NCI-H2196 treated with DMSO at 0.1 percent for 48 hours (cell line): ENCODE data around the gene FOXC2.

Source experiments
- DNase-seq: peaks from one replicate; lab custom pipeline; 2025; ENCODE audit not compliant: unreplicated experiment; lab: John Stamatoyannopoulos, UW

Gene FOXC2

GRCh38 chr16:86571530-86571915, 4.9 kb downstream of the FOXC2 start:
- DNase-seq = no peak

DNA sequence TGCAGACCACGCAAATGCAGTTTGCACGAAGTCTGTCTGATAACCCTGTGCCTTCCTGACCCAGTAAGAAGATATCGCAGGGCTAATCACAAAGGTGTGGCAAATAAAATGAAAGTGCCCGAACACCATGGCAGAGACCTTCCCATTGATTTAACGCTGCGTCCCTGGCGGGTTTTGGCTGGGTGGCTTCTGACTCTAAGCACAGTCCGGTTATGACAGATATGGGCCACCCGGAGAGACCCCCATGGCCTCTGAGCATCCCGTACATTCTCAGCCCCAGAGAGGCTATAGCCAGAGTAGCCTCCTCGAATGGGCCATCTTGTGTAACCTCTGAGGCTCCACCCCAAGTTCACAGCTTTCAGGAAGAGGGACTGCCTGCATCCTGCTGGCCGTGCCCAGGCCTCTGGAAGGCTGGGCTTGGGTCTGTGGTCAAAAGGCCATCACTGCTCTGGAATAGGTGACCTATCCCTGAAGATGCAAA, 5.5 kb downstream of the FOXC2 start:
- DNase-seq = no peak

GRCh38 chr16:86572606-86573005, 6.0 kb downstream of the FOXC2 start:
- no peak for DNase-seq

GRCh38 chr16:86573215-86573614, 6.6 kb downstream of the FOXC2 start:
- no peak for DNase-seq

- DNase-seq = no peak
These were observed 7.2 kb downstream of the FOXC2 start for GRCh38 chr16:86573646-86574508.

DNA sequence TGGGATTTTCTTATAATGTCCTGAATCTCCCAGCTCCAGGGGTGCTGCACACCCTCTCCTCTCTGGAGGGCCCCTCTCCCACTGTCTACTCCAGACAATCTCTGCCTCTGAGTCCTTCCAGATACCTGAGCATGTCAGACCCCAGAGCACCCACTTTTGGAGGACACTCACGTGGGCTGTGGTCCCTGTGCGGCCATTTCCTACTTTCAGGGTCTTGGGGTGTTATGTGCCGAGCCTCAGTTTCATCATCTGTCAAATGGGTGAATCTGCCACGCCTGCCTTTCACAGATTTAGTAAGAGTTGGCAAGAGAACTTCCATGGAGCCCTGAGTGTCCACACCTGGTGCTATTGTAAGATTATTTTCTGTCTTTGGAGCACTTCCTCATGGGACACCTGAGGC, 8.0 kb downstream of the FOXC2 start:
- no peak for DNase-seq

- no peak for DNase-seq
These were observed 8.6 kb downstream of the FOXC2 start for GRCh38 chr16:86575095-86575685.

DNA sequence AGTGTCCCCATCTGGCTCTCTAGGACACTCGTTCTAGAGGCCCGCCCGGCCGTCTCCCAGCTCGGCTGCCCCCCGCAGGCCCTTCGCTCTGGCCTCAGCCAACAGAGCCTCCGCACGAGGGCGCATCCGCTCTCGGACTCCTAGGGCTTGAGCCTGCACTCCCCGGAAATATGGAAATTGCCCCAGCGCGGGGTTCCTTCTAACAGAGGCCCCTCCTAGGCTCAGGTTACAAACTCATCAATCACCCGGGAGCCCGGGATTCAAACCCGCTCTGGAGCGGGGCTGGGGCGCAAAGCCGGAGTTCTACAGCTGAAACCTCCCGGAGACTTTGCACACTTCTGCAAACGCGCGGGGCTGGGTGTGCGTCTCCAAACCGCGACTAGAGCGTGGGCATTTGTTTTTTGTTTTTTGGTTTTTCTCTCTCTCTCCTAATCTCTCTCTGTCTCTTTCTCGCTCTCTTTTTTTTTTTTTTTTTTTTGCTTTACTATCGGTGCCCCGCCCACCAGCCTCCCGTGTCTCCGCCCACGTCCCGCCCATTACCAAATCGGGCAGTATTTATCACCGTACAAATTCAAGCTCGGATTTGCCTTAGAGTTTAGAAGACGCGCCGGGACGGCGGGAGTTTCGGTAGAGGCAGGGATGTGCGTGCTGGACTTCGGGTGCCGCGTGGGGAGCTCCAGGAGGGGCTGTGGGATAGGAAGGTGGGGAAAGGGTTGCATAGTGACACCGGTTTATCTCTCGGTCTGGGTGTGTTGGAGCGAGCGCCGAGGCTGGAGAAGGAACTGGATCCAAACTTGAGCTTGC, 9.3 kb downstream of the FOXC2 start:
- no peak for DNase-seq

DNA sequence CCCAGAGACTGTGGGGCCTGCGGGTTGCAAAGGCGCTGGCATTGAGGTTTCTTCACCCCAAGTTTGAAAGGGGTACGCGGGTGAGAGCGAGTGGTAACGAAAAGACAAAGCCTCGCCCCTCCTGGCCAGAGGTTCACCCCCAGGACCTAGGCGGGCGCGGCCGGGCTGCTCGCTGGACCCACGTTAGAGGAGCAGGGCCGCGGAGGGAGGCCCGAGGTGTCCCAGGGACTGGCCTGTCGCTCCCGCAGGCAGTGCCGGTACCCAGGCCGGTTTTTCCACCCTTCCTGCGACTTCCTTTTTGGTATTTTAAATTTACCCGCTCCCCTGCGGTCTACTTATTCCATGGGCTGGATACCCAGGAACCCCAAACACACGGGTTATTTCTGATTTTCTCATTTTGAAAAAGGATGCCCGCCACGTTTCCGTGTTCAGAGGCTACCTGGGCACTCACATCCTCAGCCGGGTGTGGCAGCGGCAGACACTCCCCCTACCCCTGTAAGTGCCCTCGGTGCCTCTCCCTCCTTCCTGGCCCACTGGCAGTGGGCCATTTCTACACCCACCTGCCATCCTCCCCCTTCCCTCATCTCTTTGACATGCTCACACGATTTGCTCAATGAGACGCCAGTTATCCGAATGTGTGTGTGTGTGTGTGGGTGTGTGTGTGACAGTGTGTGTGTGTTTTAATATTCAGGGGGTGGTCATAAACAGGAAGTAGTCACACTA, 10.1 kb downstream of the FOXC2 start:
- no peak for DNase-seq

DNA sequence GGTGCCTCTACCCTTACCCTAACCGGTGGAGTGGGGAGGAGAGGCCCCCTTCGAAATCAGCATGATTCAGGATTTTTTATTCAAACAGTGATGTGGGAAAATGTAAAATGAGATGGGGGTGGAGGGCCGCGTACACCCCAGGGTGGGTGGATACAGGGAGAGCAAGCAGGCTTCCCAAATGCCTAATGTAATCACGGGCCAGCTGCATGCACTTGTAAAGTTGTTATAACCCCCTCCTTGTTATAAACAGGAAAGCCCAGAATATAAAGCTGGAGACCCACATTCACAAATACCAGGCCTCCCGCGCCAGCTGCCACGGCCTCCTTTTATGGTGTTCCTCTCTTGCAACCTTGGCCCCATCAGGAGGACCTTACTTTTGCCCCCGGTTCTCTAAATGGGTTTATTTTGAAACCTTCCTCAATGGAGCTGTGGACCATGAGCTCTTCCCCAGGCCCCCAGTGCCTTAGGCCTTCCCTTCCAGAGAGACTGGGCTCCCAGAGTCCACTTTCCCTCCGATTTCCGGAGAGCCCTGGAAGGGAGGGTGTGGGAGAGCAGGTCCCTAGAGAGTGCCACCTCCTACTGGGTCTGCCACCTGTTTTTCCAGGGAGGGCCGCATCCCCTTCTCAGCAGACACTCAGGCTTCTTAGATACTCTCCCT, 10.8 kb downstream of the FOXC2 start:
- DNase-seq = no peak

DNA sequence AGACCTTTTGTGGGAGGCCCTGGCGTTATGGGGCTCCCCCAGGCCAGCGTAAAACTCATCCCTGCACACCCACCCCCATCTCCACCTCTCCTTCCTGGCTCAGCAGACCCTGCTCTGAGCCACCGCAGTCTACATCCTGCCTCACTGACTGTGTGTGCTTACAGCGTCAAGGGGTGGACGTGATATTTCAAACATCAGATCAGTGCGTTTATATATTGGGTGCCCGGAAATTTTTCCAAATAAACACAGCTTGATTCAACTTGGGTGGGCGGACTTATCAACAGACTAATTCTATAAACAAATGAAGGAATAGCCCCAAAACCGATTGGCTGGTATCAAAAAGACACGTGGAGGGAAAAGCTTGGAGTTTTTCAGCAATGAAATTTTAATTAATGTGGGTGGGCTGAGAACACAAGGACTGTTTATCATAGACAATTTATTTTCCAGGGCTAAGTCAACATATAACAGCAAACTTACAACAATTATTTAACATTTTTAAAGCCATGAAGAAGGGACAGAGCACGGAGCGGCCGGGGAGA, 11.5 kb downstream of the FOXC2 start, which contains the start of gene FOXL1:
TSS of gene FOXL1 (plus strand) at position 489 of the 539 bp plus-strand sequence. CDS start 175 bp downstream, outside the sequence.
- no peak for DNase-seq

GRCh38 chr16:86578611-86579267, 12.1 kb downstream of the FOXC2 start:
- no peak for DNase-seq

DNA sequence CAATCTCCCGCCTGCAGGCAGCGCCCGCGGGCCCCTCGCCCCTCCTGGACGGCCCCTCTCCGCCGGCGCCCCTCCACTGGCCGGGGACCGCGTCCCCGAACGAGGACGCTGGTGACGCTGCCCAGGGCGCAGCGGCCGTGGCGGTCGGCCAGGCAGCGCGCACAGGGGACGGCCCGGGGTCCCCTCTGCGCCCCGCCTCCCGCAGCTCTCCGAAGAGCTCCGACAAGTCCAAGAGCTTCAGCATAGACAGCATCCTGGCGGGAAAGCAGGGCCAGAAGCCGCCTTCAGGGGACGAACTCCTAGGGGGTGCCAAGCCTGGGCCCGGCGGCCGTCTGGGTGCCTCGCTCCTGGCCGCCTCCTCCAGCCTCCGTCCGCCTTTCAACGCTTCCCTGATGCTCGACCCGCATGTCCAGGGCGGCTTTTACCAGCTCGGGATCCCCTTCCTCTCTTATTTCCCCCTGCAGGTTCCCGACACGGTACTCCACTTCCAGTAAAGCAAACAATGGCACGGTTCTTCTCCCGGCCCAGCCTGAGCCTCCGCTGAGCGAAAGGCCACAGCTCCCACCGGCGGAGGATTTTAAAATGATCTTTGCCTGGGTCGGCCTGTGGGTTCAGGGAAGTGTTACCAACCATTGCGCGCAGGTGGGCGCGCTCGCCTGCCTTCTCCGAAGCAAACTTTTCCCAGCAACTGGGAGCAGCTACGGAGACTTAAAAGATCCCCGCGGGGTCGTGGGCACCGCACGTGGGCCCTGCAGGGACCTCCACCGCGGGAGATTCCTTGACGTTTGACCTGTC, 12.8 kb downstream of the FOXC2 start:
- no peak for DNase-seq

DNA sequence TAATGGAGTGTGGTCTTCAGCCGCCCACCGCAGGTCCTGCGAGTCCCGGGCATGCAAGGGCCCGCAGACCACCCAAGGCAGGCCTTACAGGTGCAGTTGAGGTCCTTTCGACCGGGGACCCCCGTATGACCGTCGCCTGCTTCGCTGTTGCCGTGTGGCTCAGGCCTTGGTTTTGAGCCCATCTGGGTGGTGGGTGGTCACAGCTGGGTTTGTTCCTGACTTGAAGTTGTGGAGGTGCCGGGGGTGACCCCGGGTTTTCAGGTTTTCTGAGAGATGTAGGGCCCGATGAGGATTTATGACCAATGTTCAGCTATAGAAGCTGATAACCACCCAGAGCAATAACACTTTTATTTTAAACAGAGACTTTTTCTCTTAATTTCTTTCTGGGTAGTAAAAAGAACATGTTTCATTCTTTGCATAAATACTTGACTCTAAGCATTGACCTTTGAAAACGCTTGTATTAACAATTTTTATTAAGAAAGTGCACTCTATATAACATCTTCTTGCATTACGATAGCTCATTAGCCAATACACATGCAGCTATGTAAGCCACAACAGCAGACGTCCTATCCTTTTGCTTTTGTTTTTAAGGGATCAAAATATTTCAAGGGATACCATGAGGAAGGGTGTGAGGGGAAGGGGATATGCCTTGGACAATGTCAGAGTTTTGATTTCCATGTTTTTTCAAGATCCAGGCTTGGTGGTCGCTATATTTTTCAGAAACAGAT, 13.6 kb downstream of the FOXC2 start:
- DNase-seq = no peak

DNA sequence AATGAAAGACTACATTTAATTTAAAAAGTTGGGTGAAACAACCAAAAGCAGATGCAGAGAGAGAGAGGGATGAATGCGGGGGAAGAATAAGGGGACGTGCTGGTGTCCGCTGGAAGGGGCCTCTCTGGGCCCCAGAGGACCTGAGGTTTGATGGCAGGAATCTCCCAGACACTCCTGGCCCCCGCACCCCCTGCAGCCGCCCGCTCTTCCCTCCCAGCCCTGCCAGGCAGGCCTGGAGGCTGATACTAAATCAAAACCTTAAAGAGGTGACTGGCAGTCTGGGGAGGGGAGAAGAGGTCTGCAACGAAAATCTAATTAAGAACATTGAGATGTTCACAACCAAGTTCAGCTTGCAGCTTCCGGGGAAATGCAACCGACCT, 14.2 kb downstream of the FOXC2 start:
- DNase-seq = no peak

- DNase-seq = no peak
These were observed 14.8 kb downstream of the FOXC2 start for GRCh38 chr16:86581458-86581857.

- DNase-seq = no peak
These were observed 17.5 kb downstream of the FOXC2 start for GRCh38 chr16:86584071-86584685.
